ENCODE data around the gene ZNF213.

ZNF213 gene

GRCh38 chr16:3152277-3152990 is 17.6 kb downstream of the ZNF213 start:
- Histone ChIP-seq H3K9ac (ENCODE audit: low read length) (no peak overlapping the region; the same call in 1 of the 2 replicates), H3K27me3 (ENCODE audit: insufficient read depth, low read length) (no peaks in the 10 kb centered on the region), H3K9me2 (ENCODE audit: low read depth, low read length) (no peaks in the 10 kb centered on the region), H3K9me3 (ENCODE audit: low read length) (no peaks in the 10 kb centered on the region), H3K4me3 (ENCODE audit: low read depth, low read length, poor library complexity, severe bottlenecking) (peak overlapping the region; percentile 78), H3K27ac (ENCODE audit: low read depth, low read length, poor library complexity, severe bottlenecking) (no peak overlapping the region), H3K79me2 (ENCODE audit: insufficient read depth, low read length) (no peaks in the 10 kb centered on the region), H3F3A (ENCODE audit: insufficient read depth, low read length) (peaks cover 8% of the 10 kb centered on the region; the same call in 1 of the 2 replicates), H3K4me2 (ENCODE audit: low read length) (peak overlapping the region; percentile 100), H3K4me1 (ENCODE audit: insufficient read depth, low read length, severe bottlenecking) (peaks cover 22% of the 10 kb centered on the region), H3K36me3 (ENCODE audit: insufficient read depth, low read length) (no peaks in the 10 kb centered on the region), H2AFZ (ENCODE audit: low read length) (no peak overlapping the region), H4K20me1 (ENCODE audit: insufficient read depth, low read length) (no peaks in the 10 kb centered on the region)
- TF ChIP-seq EZH2 (IDR thresholded peaks at IDR 0.05; ENCODE audit: borderline replicate concordance, low read length) (no peak), CTCF (IDR thresholded peaks at IDR 0.05; ENCODE audit: low read length) (peak; percentile 61)

DNA sequence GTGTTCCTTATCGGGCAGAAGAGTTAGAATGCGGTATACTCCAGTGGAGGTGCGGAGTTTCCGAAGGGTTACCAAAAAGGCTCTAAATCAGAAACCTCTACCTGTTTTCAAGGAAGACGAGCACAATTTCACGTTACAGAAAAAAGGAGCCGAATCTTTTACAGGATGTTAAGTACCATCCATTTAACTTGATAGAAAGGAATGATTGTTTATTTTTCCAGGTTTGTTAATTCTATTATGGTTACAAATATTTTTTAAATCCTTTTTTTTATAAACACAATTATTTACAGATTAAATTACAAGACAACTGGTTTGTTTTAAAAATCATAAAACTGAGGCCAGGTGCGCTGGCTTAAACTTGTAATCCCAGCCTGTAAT is 18.2 kb downstream of the ZNF213 start:
- no peaks in the 10 kb centered on the region for H3K36me3 ChIP-seq (ENCODE audit: insufficient read depth, low read length)
- TF ChIP-seq CTCF (IDR thresholded peaks at IDR 0.05; ENCODE audit: low read length) (no peak), EZH2 (IDR thresholded peaks at IDR 0.05; ENCODE audit: borderline replicate concordance, low read length) (no peak)
- no peaks in the 10 kb centered on the region for H3K9me2 ChIP-seq (ENCODE audit: low read depth, low read length)
- no peaks in the 10 kb centered on the region for H3K27me3 ChIP-seq (ENCODE audit: insufficient read depth, low read length)
- peak overlapping the region; percentile 78 for H3K4me3 ChIP-seq (ENCODE audit: low read depth, low read length, poor library complexity, severe bottlenecking)
- no peaks in the 10 kb centered on the region for H3K79me2 ChIP-seq (ENCODE audit: insufficient read depth, low read length)
- H3K4me1 ChIP-seq (ENCODE audit: insufficient read depth, low read length, severe bottlenecking), result peaks cover 28% of the 10 kb centered on the region
- H3K4me2 ChIP-seq (ENCODE audit: low read length), result no peak overlapping the region
- H3K9ac ChIP-seq (ENCODE audit: low read length), result no peak overlapping the region
- no peaks in the 10 kb centered on the region for H3K9me3 ChIP-seq (ENCODE audit: low read length)
- peaks cover 8% of the 10 kb centered on the region; the same call in 1 of the 2 replicates for H3F3A ChIP-seq (ENCODE audit: insufficient read depth, low read length)
- H4K20me1 ChIP-seq (ENCODE audit: insufficient read depth, low read length), result no peaks in the 10 kb centered on the region
- H2AFZ ChIP-seq (ENCODE audit: low read length), result no peak overlapping the region
- no peak overlapping the region for H3K27ac ChIP-seq (ENCODE audit: low read depth, low read length, poor library complexity, severe bottlenecking)

DNA sequence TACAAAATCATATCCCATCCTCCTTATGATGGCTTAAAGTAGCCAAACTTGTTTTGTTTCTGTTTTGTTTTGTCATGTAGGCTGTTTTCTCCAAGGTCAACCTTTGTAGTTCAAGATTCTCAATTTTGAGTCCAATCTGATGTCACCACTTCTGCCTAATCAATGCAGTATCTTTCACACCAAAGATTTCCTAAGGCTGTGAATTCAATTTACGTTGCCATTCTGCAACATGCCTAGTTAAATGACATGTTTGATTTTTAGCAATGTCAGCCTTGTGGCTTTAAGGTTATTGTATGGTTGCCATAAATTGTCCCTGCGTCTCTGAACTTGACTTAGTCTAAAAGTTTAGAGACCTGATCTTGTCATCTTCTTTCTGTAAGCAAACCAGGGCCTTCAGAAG is 20.4 kb downstream of the ZNF213 start:
- Histone ChIP-seq H3K4me1 (ENCODE audit: insufficient read depth, low read length, severe bottlenecking) (peaks cover 37% of the 10 kb centered on the region), H3K27ac (ENCODE audit: low read depth, low read length, poor library complexity, severe bottlenecking) (no peak overlapping the region), H3K4me3 (ENCODE audit: low read depth, low read length, poor library complexity, severe bottlenecking) (no peak overlapping the region), H3K9me3 (ENCODE audit: low read length) (no peaks in the 10 kb centered on the region), H3K79me2 (ENCODE audit: insufficient read depth, low read length) (no peaks in the 10 kb centered on the region), H3K27me3 (ENCODE audit: insufficient read depth, low read length) (no peaks in the 10 kb centered on the region), H3K9ac (ENCODE audit: low read length) (no peak overlapping the region), H3K4me2 (ENCODE audit: low read length) (no peak overlapping the region), H4K20me1 (ENCODE audit: insufficient read depth, low read length) (no peaks in the 10 kb centered on the region), H3K9me2 (ENCODE audit: low read depth, low read length) (no peaks in the 10 kb centered on the region), H3K36me3 (ENCODE audit: insufficient read depth, low read length) (no peaks in the 10 kb centered on the region), H3F3A (ENCODE audit: insufficient read depth, low read length) (peaks cover 8% of the 10 kb centered on the region; the same call in 1 of the 2 replicates), H2AFZ (ENCODE audit: low read length) (no peak overlapping the region)
- TF ChIP-seq CTCF (IDR thresholded peaks at IDR 0.05; ENCODE audit: low read length) (no peak), EZH2 (IDR thresholded peaks at IDR 0.05; ENCODE audit: borderline replicate concordance, low read length) (no peak)

All from OCI-LY1 (cell line).